Measurements from ENCODE around the gene UTP4. TPM values are rescaled to one million over a fixed set of nuclear protein-coding genes. Genes with fewer than 3 reads are reported as not detected.

Gene UTP4
- total RNA-seq, 1 donor from 2014 or later = 17.6 TPM

GRCh38 chr16:69201291-69201690 lies 68.8 kb downstream of the UTP4 start:
- DNase-seq (ENCODE audit: low spot score) = no peak
- ATAC-seq = no peak

GRCh38 chr16:69201787-69202186 lies 69.3 kb downstream of the UTP4 start:
- ATAC-seq = no peak
- no peak for DNase-seq (ENCODE audit: low spot score)

GRCh38 chr16:69204172-69204571 lies 71.7 kb downstream of the UTP4 start:
- no peak for ATAC-seq
- DNase-seq (ENCODE audit: low spot score) = no peak

- ATAC-seq = no peak
Measured at GRCh38 chr16:69209735-69210134, 77.3 kb downstream of the UTP4 start.

GRCh38 chr16:69217433-69217832 lies 85.0 kb downstream of the UTP4 start:
- ATAC-seq = no peak
- DNase-seq (ENCODE audit: low spot score) = no peak

More at GRCh38 chr16:69209735-69210134, 77.3 kb downstream of the UTP4 start:
- DNase-seq (ENCODE audit: low spot score) = no peak

Other genes starting within 250 kb of the UTP4 start
- 0.53 TPM for gene HAS3, start 27.0 kb upstream of the UTP4 start, total RNA-seq
- gene CHTF8, start 61 bp upstream of the UTP4 start, total RNA-seq = 59.1 TPM
- gene SNTB2, start 54.5 kb downstream of the UTP4 start, total RNA-seq = 11.6 TPM
- gene VPS4A, start 178.7 kb downstream of the UTP4 start, total RNA-seq = 12.9 TPM
- gene PDF, start 197.9 kb downstream of the UTP4 start, total RNA-seq = 22.0 TPM
- gene COG8, start 206.9 kb downstream of the UTP4 start, total RNA-seq = 27.8 TPM
- gene NIP7, start 207.1 kb downstream of the UTP4 start, total RNA-seq = 8.1 TPM
- gene TMED6, start 219.1 kb downstream of the UTP4 start, total RNA-seq = 3.1 TPM